Breast epithelium (tissue), 4 donors: ENCODE measurements around the gene ANKH. TPM values are rescaled to one million over a fixed set of nuclear protein-coding genes. Genes with fewer than 3 reads are reported as not detected.
A peak's percentile ranks its signal among the peaks of the same experiment; 100 is the strongest.

ENCODE experiments used
- DNase-seq, 2 donors: peaks; one replicate each; pipeline ENCODE4 v3.0.0-alpha.2; 2019; ENCODE audit warnings: low spot score in 2 of 2
- H3K27ac ChIP-seq, 2 donors: fragments of 200-600 bp; sonication (generic) in 1 of 2; one replicate each; pipeline ENCODE4 v1.5.1; 2016 to 2019; ENCODE audit warnings: mild to moderate bottlenecking in 1 of 2
- H3K27me3 ChIP-seq, 2 donors: fragments of 200-600 bp; sonication (generic) in 1 of 2; one replicate each; pipeline versions ENCODE4 v1.5.1 to v1.6.0; 2017 to 2019; ENCODE audit warnings: control low read depth in 1 of 2, mild to moderate bottlenecking in 1 of 2
- H3K36me3 ChIP-seq: fragments of 200-600 bp; one replicate; pipeline ENCODE4 v1.5.1; 2019
- H3K4me1 ChIP-seq, 2 donors: fragments of 200-600 bp; sonication (generic); one replicate each; pipeline ENCODE4 v1.5.1; 2016 to 2019; ENCODE audit warnings: control low read depth in 1 of 2
- H3K4me3 ChIP-seq, 3 donors: fragments of 200-600 bp; sonication (generic); 1 replicate in 2 of 3; 2 replicates in 1 of 3; pipeline ENCODE4 v1.5.1; 2016 to 2019; ENCODE audit warnings: mild to moderate bottlenecking in 3 of 3, moderate library complexity in 2 of 3
- H3K9me3 ChIP-seq, 2 donors: fragments of 200-600 bp; sonication (generic) in 1 of 2; one replicate each; pipeline ENCODE4 v1.5.1; 2016 to 2019; ENCODE audit warnings: control low read depth in 1 of 2
- CTCF ChIP-seq, 3 donors: fragments of 450-650 bp; IDR thresholded peaks; one replicate each; pipeline ENCODE4 v1.5.1; 2016 to 2017; ENCODE audit warnings: antibody characterized with exemption in 3 of 3, mild to moderate bottlenecking in 3 of 3, moderate library complexity in 3 of 3
- POLR2A ChIP-seq: fragments of 450-650 bp; IDR thresholded peaks from one replicate; pipeline ENCODE4 v1.6.1; 2016; ENCODE audit warnings: antibody characterized with exemption, mild to moderate bottlenecking, moderate library complexity
- POLR2AphosphoS5 ChIP-seq, 3 donors: sonication (generic); formaldehyde crosslinking; IDR thresholded peaks; one replicate each; pipeline ENCODE4 v1.6.1; 2017; ENCODE audit warnings: antibody characterized with exemption in 3 of 3
- intact Hi-C: fragments of 100-400 bp; cut with DNase I; formaldehyde crosslinking; loops from one replicate; pipeline ENCODE4 v1.15.1; 2023; ENCODE audit warnings: low total_unique reads
- total RNA-seq, 3 donors: library from RNA; depleted of rRNA; stranded (reverse); fragments of >200 nt; gene quantifications; one replicate each; pipeline ENCODE4 v1.1.0, GENCODE V29; 2016

The ANKH gene
- total RNA-seq, 3 donors from 2014 or later, result 31.5 to 83.1 (median 52.1) TPM

- Histone ChIP-seq H3K4me3 (no peak overlapping the region), H3K9me3 (no peaks in the 10 kb centered on the region), H3K4me1 (no peaks in the 10 kb centered on the region), H3K27me3 (no peaks in the 10 kb centered on the region), H3K27ac (no peak overlapping the region), H3K36me3 (no peaks in the 10 kb centered on the region)
- no peak for DNase-seq
- intact Hi-C loops, result no loop called here
- TF ChIP-seq POLR2A, result no peak
- no peak for TF ChIP-seq POLR2AphosphoS5 (IDR thresholded peaks at IDR 0.05)
- no peak for TF ChIP-seq CTCF (IDR thresholded peaks at IDR 0.05)
These were observed 174.7 kb downstream of the ANKH start for GRCh38 chr5:14696851-14697250.

GRCh38 chr5:14696057-14696456 lies 175.5 kb downstream of the ANKH start:
- Histone ChIP-seq H3K27me3 (no peaks in the 10 kb centered on the region), H3K9me3 (no peaks in the 10 kb centered on the region), H3K27ac (no peak overlapping the region), H3K4me3 (no peak overlapping the region), H3K36me3 (no peaks in the 10 kb centered on the region), H3K4me1 (no peaks in the 10 kb centered on the region)
- TF ChIP-seq POLR2AphosphoS5 (IDR thresholded peaks at IDR 0.05) (no peak), POLR2A (no peak), CTCF (IDR thresholded peaks at IDR 0.05) (no peak)
- no peak for DNase-seq
- intact Hi-C loops, result no loop called here

GRCh38 chr5:14695152-14695551 lies 176.4 kb downstream of the ANKH start:
- intact Hi-C loops, result no loop called here
- Histone ChIP-seq H3K36me3 (no peaks in the 10 kb centered on the region), H3K27me3 (no peaks in the 10 kb centered on the region), H3K9me3 (peaks cover 4 to 6% of the 10 kb centered on the region in 2 donors), H3K4me3 (no peak overlapping the region), H3K4me1 (no peaks in the 10 kb centered on the region), H3K27ac (no peak overlapping the region)
- DNase-seq, result no peak
- TF ChIP-seq POLR2AphosphoS5 (IDR thresholded peaks at IDR 0.05) (no peak), POLR2A (no peak), CTCF (IDR thresholded peaks at IDR 0.05) (no peak)

- intact Hi-C loops, result no loop called here
- Histone ChIP-seq H3K4me3 (no peak overlapping the region), H3K27ac (no peak overlapping the region), H3K4me1 (no peaks in the 10 kb centered on the region), H3K36me3 (no peaks in the 10 kb centered on the region), H3K9me3 (peaks cover 5 to 11% of the 10 kb centered on the region in 2 donors), H3K27me3 (no peaks in the 10 kb centered on the region)
- DNase-seq, result no peak
- no peak for TF ChIP-seq POLR2A
- TF ChIP-seq CTCF (IDR thresholded peaks at IDR 0.05), result no peak
- no peak for TF ChIP-seq POLR2AphosphoS5 (IDR thresholded peaks at IDR 0.05)
These were observed 178.5 kb downstream of the ANKH start for GRCh38 chr5:14693070-14693469.

GRCh38 chr5:14687023-14687665 lies 184.4 kb downstream of the ANKH start:
- no peaks in the 10 kb centered on the region for H3K27me3 ChIP-seq
- peaks cover 5 to 11% of the 10 kb centered on the region in 2 donors for H3K9me3 ChIP-seq
- no peak for DNase-seq
- peaks cover 0 to 7% of the 10 kb centered on the region in 2 donors for H3K4me1 ChIP-seq
- H3K4me3 ChIP-seq, result no peak overlapping the region
- H3K27ac ChIP-seq, result no peak overlapping the region
- TF ChIP-seq POLR2AphosphoS5 (IDR thresholded peaks at IDR 0.05), result no peak
- TF ChIP-seq POLR2A, result no peak
- peak in 1 of 3 donors; percentile 21 for TF ChIP-seq CTCF (IDR thresholded peaks at IDR 0.05)
- intact Hi-C loops, result no loop called here
- no peaks in the 10 kb centered on the region for H3K36me3 ChIP-seq
